Karpas-422 (cell line): ENCODE data around the gene VSTM4. TPM values are rescaled to one million over a fixed set of nuclear protein-coding genes. Genes with fewer than 3 reads are reported as not detected.

Experiments
- DNase-seq: peaks from one replicate; pipeline ENCODE4 v3.0.0-alpha.2; 2015
- H2AFZ ChIP-seq: fragments of 200-600 bp; sonication (generic); 2 replicates; pipeline ENCODE4 v1.6.1; 2014; ENCODE audit warnings: antibody characterized with exemption, low read length, mixed read lengths
- H3K27ac ChIP-seq: fragments of 200-600 bp; sonication (generic); 2 replicates; pipeline ENCODE4 v1.5.1; 2014; ENCODE audit warnings: mild to moderate bottlenecking, low read length, moderate library complexity
- H3K27me3 ChIP-seq: fragments of 200-600 bp; sonication (generic); 2 replicates; pipeline ENCODE4 v1.6.1; 2014; ENCODE audit warnings: low read length, mixed read lengths
- H3K36me3 ChIP-seq: fragments of 200-600 bp; sonication (generic); 2 replicates; pipeline ENCODE4 v1.6.1; 2014; ENCODE audit warnings: low read length, mixed read lengths; ENCODE audit not compliant: insufficient read depth
- H3K4me1 ChIP-seq: fragments of 200-600 bp; sonication (generic); 2 replicates; pipeline ENCODE4 v1.6.1; 2014; ENCODE audit warnings: mild to moderate bottlenecking, low read length, mixed read lengths
- H3K4me2 ChIP-seq: fragments of 200-600 bp; sonication (generic); 2 replicates; pipeline ENCODE4 v1.6.1; 2014; ENCODE audit warnings: low read length, low read depth, mild to moderate bottlenecking; ENCODE audit not compliant: poor library complexity, severe bottlenecking
- H3K4me3 ChIP-seq: fragments of 200-600 bp; sonication (generic); 2 replicates; pipeline ENCODE4 v1.5.1; 2014; ENCODE audit warnings: mild to moderate bottlenecking, antibody characterized with exemption, low read length, mixed read lengths
- H3K79me2 ChIP-seq: fragments of 200-600 bp; sonication (generic); 2 replicates; pipeline ENCODE4 v1.6.1; 2014; ENCODE audit warnings: mild to moderate bottlenecking, low read length, mixed read lengths
- H3K9ac ChIP-seq: fragments of 200-600 bp; sonication (generic); 2 replicates; pipeline ENCODE4 v1.6.0; 2014; ENCODE audit warnings: low read length
- H3K9me2 ChIP-seq: fragments of 200-600 bp; sonication (generic), shearing (Covaris generic); replicated peaks from 2 replicates; pipeline ENCODE4 v1.6.0; 2014; ENCODE audit warnings: mild to moderate bottlenecking, low read length, moderate library complexity; ENCODE audit not compliant: insufficient read depth
- H3K9me3 ChIP-seq: fragments of 300-700, 200-600 bp; sonication (generic); 2 replicates; pipeline ENCODE4 v1.6.1; 2014; ENCODE audit warnings: low read length, mixed read lengths
- H4K20me1 ChIP-seq: fragments of 200-600 bp; sonication (generic); 2 replicates; pipeline ENCODE4 v1.6.1; 2014; ENCODE audit warnings: mild to moderate bottlenecking, antibody characterized with exemption, low read length, low read depth; ENCODE audit not compliant: insufficient read depth
- total RNA-seq: library from RNA; depleted of rRNA; stranded (reverse); fragments of >200 nt; shearing (Covaris generic); gene quantifications from 2 replicates; pipeline ENCODE4 v1.2.3, GENCODE V29; 2014; ENCODE audit warnings: low replicate concordance

VSTM4 gene
- total RNA-seq, 1 experiment from 2014 or later, result not detected

DNA sequence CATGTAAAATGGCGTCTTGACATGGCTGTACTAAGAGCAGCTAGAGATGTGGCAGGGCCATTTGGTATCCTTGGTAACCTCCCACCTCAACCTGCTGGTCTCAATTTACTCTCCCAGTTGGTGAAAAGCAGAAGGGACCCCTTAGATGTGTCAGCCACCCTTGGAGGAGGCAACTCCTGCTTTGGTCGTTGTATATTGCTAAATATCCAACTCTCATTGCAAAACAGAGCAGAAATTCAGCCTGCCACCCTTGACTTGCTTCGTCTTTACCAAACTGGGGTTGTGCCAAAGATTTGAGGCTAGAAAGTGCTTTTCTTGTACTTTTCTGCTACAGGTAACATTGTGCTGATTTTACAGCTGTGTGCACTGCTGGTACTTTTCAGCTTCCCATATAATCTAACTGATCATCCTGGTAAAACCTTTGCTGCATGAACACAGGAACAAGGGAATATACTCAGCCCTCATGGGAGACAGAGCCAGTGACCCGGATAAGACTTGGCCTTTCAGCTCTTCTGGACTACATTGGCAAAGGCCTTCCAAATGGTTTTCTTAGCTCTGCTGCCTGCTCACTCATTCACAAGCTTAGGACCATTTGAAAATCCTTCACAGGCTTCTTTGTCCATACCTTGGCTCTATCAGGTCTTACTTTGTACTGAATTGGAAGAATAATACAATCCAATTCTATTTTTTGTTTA is 2.2 kb upstream of the VSTM4 start:
- no peaks in the 10 kb centered on the region for H3K9me2 ChIP-seq
- H3K9me3 ChIP-seq, result no peaks in the 10 kb centered on the region
- no peak overlapping the region for H2AFZ ChIP-seq
- H3K79me2 ChIP-seq, result no peaks in the 10 kb centered on the region
- H3K36me3 ChIP-seq, result no peaks in the 10 kb centered on the region
- H3K9ac ChIP-seq, result no peak overlapping the region
- no peaks in the 10 kb centered on the region for H3K27me3 ChIP-seq
- H3K27ac ChIP-seq, result no peak overlapping the region
- no peak overlapping the region for H3K4me2 ChIP-seq
- H3K4me3 ChIP-seq, result no peak overlapping the region
- H3K4me1 ChIP-seq, result no peaks in the 10 kb centered on the region
- DNase-seq, result no peak
- H4K20me1 ChIP-seq, result no peaks in the 10 kb centered on the region

DNA sequence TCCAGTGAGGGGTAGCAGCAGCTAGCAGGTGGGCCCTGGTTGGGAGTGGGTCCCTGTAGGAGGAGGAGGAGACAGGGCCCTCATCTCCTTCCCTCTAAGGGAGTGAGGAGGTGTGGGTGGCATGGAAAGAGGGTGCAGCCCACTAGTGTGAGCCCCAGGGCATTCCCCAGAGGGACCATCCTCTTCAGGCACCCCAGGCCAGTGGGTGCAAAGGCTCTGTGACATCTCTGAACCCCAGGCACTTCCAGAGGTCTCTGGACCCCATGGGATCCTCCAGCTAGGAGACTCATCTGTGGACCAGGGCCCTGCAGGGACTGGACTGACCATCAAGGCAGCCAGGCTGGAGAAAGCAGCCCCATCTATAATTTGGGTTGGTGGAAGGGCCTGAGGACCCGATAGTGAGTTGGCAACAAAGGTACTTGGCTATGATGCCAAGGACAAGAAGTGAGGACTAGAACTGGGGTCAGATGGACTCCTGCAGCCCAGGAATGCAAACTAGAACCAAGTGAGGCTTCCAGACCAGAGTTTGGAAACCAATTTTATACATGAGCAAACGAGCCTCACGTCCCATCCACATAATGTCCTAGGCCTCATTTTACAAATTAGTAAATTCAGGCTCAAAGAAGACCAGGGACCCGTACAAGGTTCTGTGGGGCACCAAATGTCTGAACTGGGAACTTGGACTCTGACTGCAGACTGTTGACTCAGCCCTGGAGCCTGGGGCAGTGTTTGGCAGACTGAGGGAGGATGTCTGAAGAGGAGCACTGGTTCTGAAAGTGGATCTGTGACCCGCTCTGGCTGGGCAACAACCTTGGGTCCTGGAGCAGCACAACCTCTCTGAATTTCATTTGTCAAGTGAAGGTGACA is 1.4 kb upstream of the VSTM4 start:
- Histone ChIP-seq H3K9ac (no peak overlapping the region), H3K9me2 (no peaks in the 10 kb centered on the region), H3K27me3 (no peaks in the 10 kb centered on the region), H3K9me3 (no peaks in the 10 kb centered on the region), H3K4me2 (no peak overlapping the region), H3K4me1 (no peaks in the 10 kb centered on the region), H2AFZ (no peak overlapping the region), H3K4me3 (no peak overlapping the region), H3K79me2 (no peaks in the 10 kb centered on the region), H3K27ac (no peak overlapping the region), H4K20me1 (no peaks in the 10 kb centered on the region), H3K36me3 (no peaks in the 10 kb centered on the region)
- DNase-seq, result no peak

DNA sequence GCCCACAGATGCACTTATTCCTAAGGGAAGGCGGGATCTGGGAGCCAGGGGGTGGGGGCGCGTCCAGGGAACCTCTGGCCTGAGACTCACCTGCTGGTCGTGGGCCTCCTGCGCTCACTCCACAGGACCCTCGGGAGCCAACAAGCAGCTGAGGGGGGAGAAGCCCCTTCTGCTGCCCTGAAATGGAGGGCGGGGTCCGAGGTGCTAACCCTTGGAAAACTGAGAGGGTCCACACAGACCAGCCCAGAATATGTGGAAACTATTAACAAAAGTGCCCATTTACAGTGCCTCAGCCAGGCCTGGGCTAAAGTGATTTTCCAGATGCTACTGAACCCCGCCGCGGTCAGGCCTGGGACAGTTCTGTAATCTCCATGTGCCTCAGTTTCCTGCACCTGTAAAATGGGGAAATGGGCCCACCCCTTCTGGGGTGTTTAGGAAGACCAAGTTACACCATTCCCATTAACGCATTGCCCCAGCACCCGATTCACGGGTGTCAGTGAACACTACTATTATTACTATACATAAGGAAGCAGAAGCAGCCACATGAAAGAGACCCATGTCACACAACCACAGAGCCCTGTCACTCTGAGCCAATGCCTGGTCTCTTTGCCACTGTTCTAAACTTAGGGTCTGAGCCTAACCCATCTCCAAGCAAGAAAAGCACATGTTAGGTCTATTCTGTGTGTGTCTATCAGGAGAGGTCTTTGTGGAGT is 630 bp upstream of the VSTM4 start:
- no peak for DNase-seq
- Histone ChIP-seq H2AFZ (no peak overlapping the region), H3K27me3 (no peaks in the 10 kb centered on the region), H3K9me3 (no peaks in the 10 kb centered on the region), H3K27ac (no peak overlapping the region), H3K9me2 (no peaks in the 10 kb centered on the region), H3K9ac (no peak overlapping the region), H4K20me1 (no peaks in the 10 kb centered on the region), H3K4me2 (no peak overlapping the region), H3K79me2 (no peaks in the 10 kb centered on the region), H3K4me3 (no peak overlapping the region), H3K4me1 (no peaks in the 10 kb centered on the region), H3K36me3 (no peaks in the 10 kb centered on the region)

DNA sequence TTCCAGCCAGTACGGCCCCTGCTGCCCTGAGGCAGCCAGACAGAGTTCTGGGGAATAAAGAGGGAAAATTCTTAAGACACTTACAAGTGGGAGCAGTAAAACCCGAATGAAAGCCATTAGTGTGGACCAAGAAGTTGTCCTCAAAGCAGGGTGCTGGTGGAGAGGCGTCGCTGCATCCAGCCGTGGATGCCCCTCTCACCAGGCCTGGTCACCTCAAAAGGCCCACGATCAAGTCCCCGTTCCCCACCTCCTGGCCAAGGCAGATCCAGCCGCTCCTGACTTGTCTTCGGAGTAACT is 656 bp downstream of the VSTM4 start:
- Histone ChIP-seq H3K36me3 (no peaks in the 10 kb centered on the region), H3K79me2 (no peaks in the 10 kb centered on the region), H3K27me3 (no peaks in the 10 kb centered on the region), H3K9me2 (no peaks in the 10 kb centered on the region), H3K9me3 (no peaks in the 10 kb centered on the region), H4K20me1 (no peaks in the 10 kb centered on the region), H3K4me2 (no peak overlapping the region), H2AFZ (no peak overlapping the region), H3K9ac (no peak overlapping the region), H3K4me3 (no peak overlapping the region), H3K27ac (no peak overlapping the region), H3K4me1 (no peaks in the 10 kb centered on the region)
- no peak for DNase-seq

DNA sequence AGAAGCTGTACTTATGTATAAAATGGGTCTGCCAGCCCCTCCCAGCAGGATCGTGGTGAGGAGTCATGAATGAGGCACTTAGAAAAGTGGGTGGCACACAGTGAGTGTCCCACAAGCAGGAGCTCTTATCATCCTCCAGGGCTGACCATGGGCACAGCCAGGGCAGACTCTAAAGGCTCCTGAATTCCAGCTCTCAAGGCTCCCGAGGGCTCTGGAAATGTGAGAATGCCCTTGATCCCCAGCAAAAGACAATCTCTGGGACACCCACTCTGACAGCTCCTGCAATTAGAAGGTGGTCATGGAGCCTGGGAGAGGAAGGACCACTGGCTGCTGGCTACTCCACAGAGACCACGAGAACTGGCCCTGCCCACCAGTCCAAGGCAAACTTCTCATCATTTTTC is 1.6 kb downstream of the VSTM4 start:
- Histone ChIP-seq H2AFZ (no peak overlapping the region), H3K27ac (no peak overlapping the region), H3K79me2 (no peaks in the 10 kb centered on the region), H3K9me3 (no peaks in the 10 kb centered on the region), H3K4me2 (no peak overlapping the region), H3K4me3 (no peak overlapping the region), H3K9ac (no peak overlapping the region), H3K27me3 (no peaks in the 10 kb centered on the region), H3K36me3 (no peaks in the 10 kb centered on the region), H3K4me1 (no peaks in the 10 kb centered on the region), H4K20me1 (no peaks in the 10 kb centered on the region), H3K9me2 (no peaks in the 10 kb centered on the region)
- no peak for DNase-seq

DNA sequence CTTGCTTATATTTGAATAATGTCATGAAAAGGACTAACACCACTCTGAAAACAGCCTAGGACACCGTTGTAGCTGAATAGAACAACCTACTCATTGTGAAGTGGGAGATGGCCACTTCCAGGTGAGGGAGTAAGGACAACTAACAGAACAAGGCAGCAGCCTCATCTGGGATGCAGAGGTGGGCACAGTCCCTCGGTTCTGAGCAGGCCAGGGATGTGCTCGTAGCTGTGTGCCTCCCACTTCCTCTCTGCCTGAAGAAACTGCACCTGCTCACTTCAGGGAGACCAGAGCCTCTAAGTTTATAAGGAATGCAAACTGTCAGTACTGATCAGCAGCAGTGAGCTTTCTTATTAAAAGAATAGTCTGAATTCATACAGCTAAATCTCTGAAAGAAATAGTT is 2.5 kb downstream of the VSTM4 start:
- no peaks in the 10 kb centered on the region for H4K20me1 ChIP-seq
- no peak overlapping the region for H3K4me3 ChIP-seq
- DNase-seq, result no peak
- no peak overlapping the region for H3K4me2 ChIP-seq
- H3K9me2 ChIP-seq, result no peaks in the 10 kb centered on the region
- H2AFZ ChIP-seq, result no peak overlapping the region
- H3K27ac ChIP-seq, result no peak overlapping the region
- no peak overlapping the region for H3K9ac ChIP-seq
- H3K36me3 ChIP-seq, result no peaks in the 10 kb centered on the region
- no peaks in the 10 kb centered on the region for H3K79me2 ChIP-seq
- no peaks in the 10 kb centered on the region for H3K4me1 ChIP-seq
- H3K27me3 ChIP-seq, result no peaks in the 10 kb centered on the region
- no peaks in the 10 kb centered on the region for H3K9me3 ChIP-seq

DNA sequence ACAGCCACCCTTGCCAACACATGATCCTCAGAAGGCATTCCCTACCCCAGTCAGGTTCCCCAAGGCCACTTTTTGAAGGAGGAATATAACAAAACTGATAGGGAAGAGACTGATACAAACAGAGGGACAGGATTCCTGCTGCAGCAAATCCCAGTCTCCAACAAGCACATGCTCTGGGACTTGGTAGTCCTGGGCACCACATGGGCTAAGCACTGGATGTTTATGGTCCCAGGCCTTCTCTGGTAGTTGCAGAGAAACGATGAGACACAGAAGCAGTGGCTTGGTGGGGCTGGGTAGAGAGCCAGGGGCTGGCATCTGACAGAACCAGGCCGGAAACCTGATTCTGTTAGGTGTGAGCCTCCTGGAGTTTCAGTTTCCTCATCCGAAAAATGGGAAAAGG is 3.2 kb downstream of the VSTM4 start:
- Histone ChIP-seq H3K4me3 (no peak overlapping the region), H3K79me2 (no peaks in the 10 kb centered on the region), H3K9me3 (no peaks in the 10 kb centered on the region), H3K9me2 (no peaks in the 10 kb centered on the region), H2AFZ (no peak overlapping the region), H3K36me3 (no peaks in the 10 kb centered on the region), H3K27ac (no peak overlapping the region), H3K4me1 (no peaks in the 10 kb centered on the region), H4K20me1 (no peaks in the 10 kb centered on the region), H3K4me2 (no peak overlapping the region), H3K9ac (no peak overlapping the region), H3K27me3 (no peaks in the 10 kb centered on the region)
- DNase-seq, result no peak

DNA sequence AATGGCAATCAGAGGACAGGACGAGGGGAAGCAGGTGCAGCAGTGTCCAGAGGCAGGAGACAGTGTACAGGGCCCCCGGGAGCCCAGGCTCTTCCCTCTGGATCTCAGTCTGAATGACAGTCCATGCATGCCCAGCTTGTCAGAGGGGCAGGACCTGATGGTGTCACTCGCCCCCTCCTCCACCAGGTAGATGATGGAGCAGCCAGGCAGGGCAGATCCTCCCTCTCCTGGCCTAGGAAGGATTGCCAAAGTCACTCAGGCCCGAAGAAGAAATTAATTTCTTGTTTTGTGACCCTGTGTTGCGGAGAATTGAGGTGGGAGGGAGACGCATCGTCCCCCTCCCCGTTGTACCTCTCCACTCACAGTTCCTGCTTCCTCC is 4.0 kb downstream of the VSTM4 start:
- no peak for DNase-seq
- Histone ChIP-seq H4K20me1 (no peaks in the 10 kb centered on the region), H3K27ac (no peak overlapping the region), H3K79me2 (no peaks in the 10 kb centered on the region), H3K4me1 (no peaks in the 10 kb centered on the region), H3K36me3 (no peaks in the 10 kb centered on the region), H3K9me2 (no peaks in the 10 kb centered on the region), H3K4me2 (no peak overlapping the region), H3K9ac (no peak overlapping the region), H2AFZ (no peak overlapping the region), H3K27me3 (no peaks in the 10 kb centered on the region), H3K4me3 (no peak overlapping the region), H3K9me3 (no peaks in the 10 kb centered on the region)
